MM.1S (cell line): ENCODE results near the gene ADGRL1.
A peak's percentile ranks its signal among the peaks of the same experiment; 100 is the strongest.

Experiments used
- DNase-seq: peaks from one replicate; pipeline ENCODE4 v3.0.0-alpha.2; 2015
- H2AFZ ChIP-seq: fragments of 300-600 bp; sonication (generic); 2 replicates; pipeline ENCODE4 v1.6.0; 2016; ENCODE audit warnings: antibody characterized with exemption, low read length
- H3F3A ChIP-seq: fragments of 300-600 bp; sonication (generic); 2 replicates; pipeline ENCODE4 v1.6.1; 2016; ENCODE audit warnings: mild to moderate bottlenecking, antibody characterized with exemption, low read length, moderate library complexity, mixed read lengths; ENCODE audit not compliant: insufficient read depth
- H3K27ac ChIP-seq: fragments of 300-600 bp; sonication (generic); 2 replicates; pipeline ENCODE4 v1.5.1; 2016; ENCODE audit warnings: mild to moderate bottlenecking, low read length
- H3K27me3 ChIP-seq: fragments of 300-600 bp; sonication (generic); replicated peaks from 2 replicates; pipeline ENCODE4 v1.6.0; 2016; ENCODE audit warnings: low read length; ENCODE audit not compliant: insufficient read depth
- H3K36me3 ChIP-seq: fragments of 300-600 bp; sonication (generic); replicated peaks from 2 replicates; pipeline ENCODE4 v1.6.1; 2016; ENCODE audit warnings: mild to moderate bottlenecking, low read length, mixed read lengths; ENCODE audit not compliant: insufficient read depth
- H3K4me1 ChIP-seq: fragments of 300-600 bp; sonication (generic); 2 replicates; pipeline ENCODE4 v1.6.1; 2016; ENCODE audit warnings: low read length, mixed read lengths
- H3K4me2 ChIP-seq: fragments of 300-600 bp; sonication (generic); 2 replicates; pipeline ENCODE4 v1.6.0; 2016; ENCODE audit warnings: low read depth, low read length
- H3K4me3 ChIP-seq: fragments of 300-600 bp; sonication (generic); 2 replicates; pipeline ENCODE4 v1.5.1; 2016; ENCODE audit warnings: low read length, mixed read lengths
- H3K79me2 ChIP-seq: fragments of 300-600 bp; sonication (generic); 2 replicates; pipeline ENCODE4 v1.6.1; 2016; ENCODE audit warnings: mixed run types, low read length, mixed read lengths
- H3K9ac ChIP-seq: fragments of 300-600 bp; sonication (generic); 2 replicates; pipeline ENCODE4 v1.6.1; 2016; ENCODE audit warnings: low read length, mixed read lengths
- H3K9me2 ChIP-seq: fragments of 300-600 bp; sonication (generic); replicated peaks from 2 replicates; pipeline ENCODE4 v1.6.1; 2016; ENCODE audit warnings: mild to moderate bottlenecking, low read length, mixed read lengths; ENCODE audit not compliant: insufficient read depth
- H3K9me3 ChIP-seq: fragments of 300-600 bp; sonication (generic); replicated peaks from 2 replicates; pipeline ENCODE4 v1.6.1; 2016; ENCODE audit warnings: mild to moderate bottlenecking, low read length, mixed read lengths; ENCODE audit not compliant: insufficient read depth
- H4K20me1 ChIP-seq: fragments of 300-600 bp; sonication (generic); 2 replicates; pipeline ENCODE4 v1.6.1; 2016; ENCODE audit warnings: mild to moderate bottlenecking, low read length, moderate library complexity, mixed read lengths; ENCODE audit not compliant: insufficient read depth
- CTCF ChIP-seq: fragments of 300-600 bp; sonication (generic); IDR thresholded peaks from 2 replicates; pipeline ENCODE4 v1.5.1; 2016; ENCODE audit warnings: antibody characterized with exemption, low read length, mixed read lengths
- EZH2 ChIP-seq: fragments of 300-600 bp; sonication (generic); optimal IDR thresholded peaks from 2 replicates; pipeline ENCODE3; 2017; ENCODE audit warnings: low read depth, mild to moderate bottlenecking, antibody characterized with exemption, low read length, mixed read lengths
- EZH2phosphoT487 ChIP-seq: fragments of 300-600 bp; sonication (generic); IDR thresholded peaks from 2 replicates; pipeline ENCODE4 v1.6.1; 2018; ENCODE audit warnings: antibody characterized with exemption, low read length

The ADGRL1 gene

GRCh38 chr19:14112809-14113385, 93.1 kb downstream of the ADGRL1 start:
- peak overlapping the region; percentile 2; the same call in 1 of the 2 replicates for H3K4me2 ChIP-seq
- DNase-seq = no peak
- H3K27me3 ChIP-seq = no peaks in the 10 kb centered on the region
- peaks cover 18% of the 10 kb centered on the region for H3K4me1 ChIP-seq
- H3K9ac ChIP-seq = no peak overlapping the region
- H3K36me3 ChIP-seq = no peaks in the 10 kb centered on the region
- no peak for TF ChIP-seq EZH2phosphoT487
- TF ChIP-seq CTCF = no peak
- no peak for TF ChIP-seq EZH2
- peaks cover 59% of the 10 kb centered on the region for H3K79me2 ChIP-seq
- H4K20me1 ChIP-seq = no peaks in the 10 kb centered on the region
- H3K9me3 ChIP-seq = no peaks in the 10 kb centered on the region
- no peak overlapping the region for H3K27ac ChIP-seq
- no peak overlapping the region for H3K4me3 ChIP-seq
- peaks cover 2% of the 10 kb centered on the region; the same call in 1 of the 2 replicates for H3F3A ChIP-seq
- H2AFZ ChIP-seq = no peak overlapping the region
- no peaks in the 10 kb centered on the region for H3K9me2 ChIP-seq

- no peak for DNase-seq
- H3K9me2 ChIP-seq = no peaks in the 10 kb centered on the region
- no peak overlapping the region for H3K27ac ChIP-seq
- no peak for TF ChIP-seq EZH2
- TF ChIP-seq EZH2phosphoT487 = no peak
- no peak for TF ChIP-seq CTCF
- H3K79me2 ChIP-seq = peaks cover 58% of the 10 kb centered on the region
- no peak overlapping the region for H2AFZ ChIP-seq
- no peaks in the 10 kb centered on the region for H3K27me3 ChIP-seq
- H3K4me3 ChIP-seq = no peak overlapping the region
- H3K9me3 ChIP-seq = no peaks in the 10 kb centered on the region
- H3K4me1 ChIP-seq = peaks cover 18% of the 10 kb centered on the region
- no peaks in the 10 kb centered on the region for H4K20me1 ChIP-seq
- no peaks in the 10 kb centered on the region for H3K36me3 ChIP-seq
- no peak overlapping the region for H3K9ac ChIP-seq
- peak overlapping the region; percentile 2; the same call in 1 of the 2 replicates for H3K4me2 ChIP-seq
- peaks cover 2% of the 10 kb centered on the region; the same call in 1 of the 2 replicates for H3F3A ChIP-seq
Observed at GRCh38 chr19:14112051-14112808, 93.7 kb downstream of the ADGRL1 start.

GRCh38 chr19:14111486-14111885, 94.5 kb downstream of the ADGRL1 start:
- Histone ChIP-seq H3K9me3 (no peaks in the 10 kb centered on the region), H2AFZ (no peak overlapping the region), H3K27me3 (no peaks in the 10 kb centered on the region), H3K36me3 (no peaks in the 10 kb centered on the region), H3F3A (peaks cover 2% of the 10 kb centered on the region; the same call in 1 of the 2 replicates), H4K20me1 (no peaks in the 10 kb centered on the region), H3K27ac (no peak overlapping the region), H3K4me3 (no peak overlapping the region), H3K9me2 (no peaks in the 10 kb centered on the region), H3K4me1 (peaks cover 16% of the 10 kb centered on the region), H3K9ac (no peak overlapping the region), H3K4me2 (no peak overlapping the region), H3K79me2 (peaks cover 50% of the 10 kb centered on the region)
- no peak for DNase-seq
- TF ChIP-seq CTCF = no peak
